ENCODE data around the gene CAMK2N2.

Gene CAMK2N2

GRCh38 chr3:184249412-184250166 lies 11.8 kb downstream of the CAMK2N2 start, which contains the start of gene EEF1AKMT4:
EEF1AKMT4 (plus strand) TSS chr3:184249672; CDS start chr3:184249695, 23 bp downstream.
- peak within 1 kb of the TSS; percentile 99 for H3K4me3 ChIP-seq (ENCODE audit: low read depth, low read length)
- DNase-seq (ENCODE audit: low read depth): peak; percentile 99
- TF ChIP-seq CTCF (conservative IDR thresholded peaks at IDR 0.05; ENCODE audit: low read depth, low read length): peak; percentile 57

- no peak for TF ChIP-seq CTCF (conservative IDR thresholded peaks at IDR 0.05; ENCODE audit: low read depth, low read length)
- peak within 1 kb of the TSS; percentile 99 for H3K4me3 ChIP-seq (ENCODE audit: low read depth, low read length)
- peak; percentile 94 for DNase-seq (ENCODE audit: low read depth)
Measured at GRCh38 chr3:184248454-184249411, 12.6 kb downstream of the CAMK2N2 start, which contains the start of gene ALG3. ALG3 (minus strand) TSS chr3:184248962; CDS start chr3:184248940, 22 bp downstream.

- no peak overlapping the region for H3K4me3 ChIP-seq (ENCODE audit: low read depth, low read length)
- DNase-seq (ENCODE audit: low read depth): no peak
- TF ChIP-seq CTCF (conservative IDR thresholded peaks at IDR 0.05; ENCODE audit: low read depth, low read length): no peak
Measured at GRCh38 chr3:184242297-184242685, 19.1 kb downstream of the CAMK2N2 start.

- peak; percentile 56 for DNase-seq (ENCODE audit: low read depth)
- H3K4me3 ChIP-seq (ENCODE audit: low read depth, low read length): no peak overlapping the region
- peak; percentile 60 for TF ChIP-seq CTCF (conservative IDR thresholded peaks at IDR 0.05; ENCODE audit: low read depth, low read length)
Measured at GRCh38 chr3:184241447-184242296, 19.7 kb downstream of the CAMK2N2 start.

- TF ChIP-seq CTCF (conservative IDR thresholded peaks at IDR 0.05; ENCODE audit: low read depth, low read length): no peak
- DNase-seq (ENCODE audit: low read depth): no peak
- H3K4me3 ChIP-seq (ENCODE audit: low read depth, low read length): no peak overlapping the region
Measured at GRCh38 chr3:184241141-184241446, 20.3 kb downstream of the CAMK2N2 start.

- peak; percentile 45 for DNase-seq (ENCODE audit: low read depth)
- no peak overlapping the region for H3K4me3 ChIP-seq (ENCODE audit: low read depth, low read length)
- peak; percentile 27 for TF ChIP-seq CTCF (conservative IDR thresholded peaks at IDR 0.05; ENCODE audit: low read depth, low read length)
Measured at GRCh38 chr3:184240384-184241140, 20.8 kb downstream of the CAMK2N2 start.

Data from choroid plexus epithelial cell (primary cell).